HG02973 (cell line): ENCODE data around the gene PTP4A2.

Source experiments
- ATAC-seq: cut with Tn5 transposase; IDR thresholded peaks from one replicate; pipeline ENCODE4 v1.9.1; 2021; ENCODE audit warnings: moderate library complexity; ENCODE audit not compliant: unreplicated experiment

Gene PTP4A2

DNA sequence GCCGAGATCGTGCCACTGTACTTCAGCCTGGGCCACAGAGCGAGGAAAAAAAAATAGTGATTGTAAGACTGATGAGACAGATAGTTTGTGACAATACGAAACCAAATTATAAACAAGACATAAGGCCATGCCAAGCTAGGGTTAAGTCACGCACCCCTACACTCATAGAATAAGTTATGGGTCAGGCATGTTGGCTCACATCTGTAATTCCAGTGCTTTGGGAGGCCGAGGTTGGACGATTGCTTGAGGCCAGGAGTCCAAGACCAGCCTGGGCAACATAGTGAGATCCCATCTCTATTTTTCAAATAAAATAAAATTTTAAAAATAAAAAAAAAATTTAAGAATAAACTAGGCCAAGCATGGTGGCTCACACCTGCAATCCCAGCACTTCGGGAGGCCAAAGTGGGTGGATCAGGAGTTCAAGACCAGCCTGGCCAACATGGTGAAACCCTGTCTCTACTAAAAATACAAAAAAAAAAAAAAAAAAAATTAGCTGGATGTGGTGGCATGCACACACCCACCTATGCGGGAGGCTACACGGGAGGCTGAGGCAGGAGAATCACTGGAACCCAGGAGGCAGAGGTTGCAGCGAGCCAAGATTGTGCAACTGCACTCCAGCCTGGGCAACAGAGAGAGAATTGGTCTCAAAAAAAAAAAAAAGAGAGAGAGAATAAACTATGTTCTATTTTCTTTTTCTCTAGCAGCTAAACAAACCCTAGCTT lies 72.3 kb downstream of the PTP4A2 start:
- no peak for ATAC-seq

DNA sequence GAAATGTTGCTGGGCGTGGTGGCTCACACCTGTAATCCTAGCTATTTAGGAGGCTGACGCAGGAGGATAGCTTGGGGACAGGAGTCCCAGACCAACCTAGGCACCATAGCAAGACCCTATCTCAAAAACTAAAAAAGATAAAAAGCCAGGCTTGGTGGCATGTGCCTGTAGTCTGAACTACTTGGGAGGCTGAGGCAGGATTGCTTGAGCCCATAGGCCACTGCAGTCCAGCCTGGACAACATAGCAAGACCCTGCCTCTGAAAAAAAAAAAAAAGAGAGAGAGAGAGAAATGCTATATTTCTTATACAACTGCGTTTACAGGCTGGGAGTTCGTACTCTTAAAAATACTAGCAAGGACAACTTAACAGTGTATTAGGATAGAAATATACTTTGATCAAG lies 76.1 kb downstream of the PTP4A2 start:
- ATAC-seq, result no peak

DNA sequence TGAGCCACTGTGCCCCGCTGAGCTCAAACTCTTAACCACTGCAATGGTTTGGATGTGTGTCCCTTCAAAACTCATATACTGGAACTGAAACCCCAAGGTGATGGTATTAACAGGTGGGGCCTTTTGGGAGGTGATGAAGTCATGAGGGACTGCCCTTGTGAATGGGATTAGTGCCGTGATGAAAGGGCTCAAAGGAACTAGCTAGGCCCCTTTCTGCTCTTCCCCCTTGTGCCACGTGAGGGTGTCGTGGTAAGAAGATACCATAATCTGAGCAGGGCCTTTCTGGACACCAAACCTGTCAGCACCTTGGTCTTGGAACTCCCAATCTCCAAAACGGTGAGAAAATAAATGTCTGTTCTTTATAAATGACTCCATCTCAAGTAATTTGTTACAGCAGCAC lies 76.8 kb downstream of the PTP4A2 start:
- no peak for ATAC-seq

DNA sequence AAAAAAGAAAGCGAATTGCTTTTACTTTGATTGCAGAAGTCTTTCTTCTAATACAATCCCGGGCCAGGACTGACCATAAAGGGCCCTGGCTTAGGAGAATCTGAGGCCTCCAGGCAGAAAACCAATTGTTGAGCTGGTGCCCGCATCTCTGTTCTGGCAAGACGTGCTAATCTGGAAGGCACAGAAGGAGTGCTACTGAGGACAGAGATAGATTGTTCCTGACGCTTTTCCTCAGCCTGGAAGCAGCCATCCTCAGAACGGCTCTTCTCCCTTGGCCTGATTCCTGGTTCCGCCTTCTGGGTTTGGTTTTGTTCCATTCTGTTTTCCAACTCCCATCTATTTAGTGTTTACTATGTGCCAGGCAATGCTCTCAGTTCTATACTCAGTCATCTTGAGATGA lies 77.6 kb downstream of the PTP4A2 start:
- ATAC-seq, result no peak

DNA sequence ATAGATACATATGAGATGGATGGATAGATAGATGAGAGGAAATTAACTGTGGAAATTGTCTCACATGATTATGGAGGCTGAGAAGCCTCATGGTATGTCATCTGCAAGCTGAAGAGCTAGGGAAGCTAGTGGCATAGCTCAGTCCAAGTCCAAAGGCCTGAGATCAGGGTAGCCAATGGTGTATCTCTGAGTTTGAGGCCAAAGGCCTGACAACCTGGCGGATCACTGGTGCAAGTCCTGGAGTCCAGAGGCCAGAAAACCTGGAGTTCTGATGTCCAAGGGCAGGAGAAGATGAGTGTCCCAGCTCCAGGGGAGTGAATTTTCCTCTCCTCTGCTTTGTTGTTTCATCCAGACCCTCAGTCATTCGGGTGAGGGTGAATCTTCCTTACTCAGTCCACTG lies 78.4 kb downstream of the PTP4A2 start:
- ATAC-seq, result no peak

DNA sequence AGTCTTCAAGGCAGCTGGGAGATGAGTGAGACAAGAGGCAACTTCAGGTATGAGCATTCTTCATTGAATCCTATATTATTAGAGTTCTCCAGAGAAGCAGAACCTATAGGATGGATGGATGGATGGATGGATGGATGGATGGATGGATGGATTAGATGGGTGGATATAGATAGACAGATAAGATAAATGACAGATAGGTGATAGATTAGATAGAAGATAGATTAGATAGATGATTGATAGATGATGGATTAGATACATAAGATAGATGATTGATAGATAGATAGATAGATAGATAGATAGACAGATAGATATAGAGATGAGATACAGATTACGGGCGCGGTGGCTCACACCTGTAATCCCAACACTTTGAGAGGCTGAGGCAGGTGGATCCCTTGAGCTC lies 79.1 kb downstream of the PTP4A2 start:
- no peak for ATAC-seq

DNA sequence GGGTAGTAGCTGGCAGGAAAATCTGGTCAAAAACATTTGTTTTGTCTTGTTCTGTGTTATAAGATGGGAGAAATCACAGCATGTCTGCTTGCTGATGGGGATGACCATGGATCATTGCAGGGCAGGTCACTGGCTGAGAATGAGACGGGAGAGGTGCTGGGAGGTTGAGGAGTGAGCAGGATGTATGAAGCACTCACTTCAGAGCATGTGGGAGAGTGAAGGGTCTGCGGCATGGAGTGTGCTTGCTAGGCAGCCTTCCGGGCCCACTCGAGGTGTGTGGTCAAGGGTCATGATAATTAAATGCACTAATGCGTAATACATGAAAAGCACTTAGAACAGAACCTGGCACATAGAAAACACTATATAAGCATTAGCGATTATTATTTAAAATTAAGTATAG lies 80.3 kb downstream of the PTP4A2 start:
- ATAC-seq, result no peak
